Osteocyte (in vitro differentiated cells): ENCODE results near the gene WAS. TPM values are rescaled to one million over a fixed set of nuclear protein-coding genes. Genes with fewer than 3 reads are reported as not detected.

Source experiments
- DNase-seq: peaks from one replicate; pipeline ENCODE4 v3.0.0; 2021; ENCODE audit warnings: mixed read lengths; ENCODE audit not compliant: unreplicated experiment; ENCODE audit errors: extremely low spot score
- H3K27ac Mint-ChIP-seq: one replicate; pipeline ENCODE4 v1.8.0; 2021; ENCODE audit warnings: mild to moderate bottlenecking, mixed read lengths; ENCODE audit not compliant: unreplicated experiment
- H3K27me3 Mint-ChIP-seq: one replicate; pipeline ENCODE4 v1.8.0; 2021; ENCODE audit warnings: mixed read lengths; ENCODE audit not compliant: unreplicated experiment
- H3K36me3 Mint-ChIP-seq: one replicate; pipeline ENCODE4 v1.8.0; 2021; ENCODE audit warnings: mixed read lengths; ENCODE audit not compliant: unreplicated experiment
- H3K4me1 Mint-ChIP-seq: one replicate; pipeline ENCODE4 v1.8.0; 2021; ENCODE audit warnings: mixed read lengths; ENCODE audit not compliant: unreplicated experiment
- H3K4me3 Mint-ChIP-seq: one replicate; pipeline ENCODE4 v1.8.0; 2021; ENCODE audit warnings: mild to moderate bottlenecking, moderate library complexity, mixed read lengths; ENCODE audit not compliant: unreplicated experiment
- H3K9me3 Mint-ChIP-seq: one replicate; pipeline ENCODE4 v1.8.0; 2021; ENCODE audit warnings: mixed read lengths; ENCODE audit not compliant: unreplicated experiment
- total RNA-seq: library from RNA; stranded (reverse); gene quantifications from 2 replicates; pipeline ENCODE4 v1.2.1, GENCODE V29; 2021
- TF ChIP-seq, protein P1 (sequence below): fragments of 200-600 bp; sonication (generic); IDR thresholded peaks from 2 replicates; pipeline ENCODE4 v1.5.0; 2021; ENCODE audit warnings: antibody characterized with exemption, mild to moderate bottlenecking, moderate library complexity

Gene WAS
- total RNA-seq, 1 donor from 2014 or later: 0.19 TPM

- DNase-seq: no peak
- Mint-ChIP-seq H3K27me3 (no peaks in the 10 kb centered on the region), H3K36me3 (peaks cover 2% of the 10 kb centered on the region), H3K9me3 (no peaks in the 10 kb centered on the region), H3K4me3 (no peak overlapping the region), H3K27ac (no peak overlapping the region), H3K4me1 (no peaks in the 10 kb centered on the region)
- TF ChIP-seq, protein P1, sequence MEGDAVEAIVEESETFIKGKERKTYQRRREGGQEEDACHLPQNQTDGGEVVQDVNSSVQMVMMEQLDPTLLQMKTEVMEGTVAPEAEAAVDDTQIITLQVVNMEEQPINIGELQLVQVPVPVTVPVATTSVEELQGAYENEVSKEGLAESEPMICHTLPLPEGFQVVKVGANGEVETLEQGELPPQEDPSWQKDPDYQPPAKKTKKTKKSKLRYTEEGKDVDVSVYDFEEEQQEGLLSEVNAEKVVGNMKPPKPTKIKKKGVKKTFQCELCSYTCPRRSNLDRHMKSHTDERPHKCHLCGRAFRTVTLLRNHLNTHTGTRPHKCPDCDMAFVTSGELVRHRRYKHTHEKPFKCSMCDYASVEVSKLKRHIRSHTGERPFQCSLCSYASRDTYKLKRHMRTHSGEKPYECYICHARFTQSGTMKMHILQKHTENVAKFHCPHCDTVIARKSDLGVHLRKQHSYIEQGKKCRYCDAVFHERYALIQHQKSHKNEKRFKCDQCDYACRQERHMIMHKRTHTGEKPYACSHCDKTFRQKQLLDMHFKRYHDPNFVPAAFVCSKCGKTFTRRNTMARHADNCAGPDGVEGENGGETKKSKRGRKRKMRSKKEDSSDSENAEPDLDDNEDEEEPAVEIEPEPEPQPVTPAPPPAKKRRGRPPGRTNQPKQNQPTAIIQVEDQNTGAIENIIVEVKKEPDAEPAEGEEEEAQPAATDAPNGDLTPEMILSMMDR: no peak
Measured at GRCh38 chrX:48703642-48704481, 20.3 kb downstream of the WAS start.

- H3K27ac Mint-ChIP-seq: no peak overlapping the region
- H3K36me3 Mint-ChIP-seq: no peaks in the 10 kb centered on the region
- H3K4me1 Mint-ChIP-seq: no peaks in the 10 kb centered on the region
- H3K4me3 Mint-ChIP-seq: no peak overlapping the region
- DNase-seq: no peak
- H3K27me3 Mint-ChIP-seq: no peaks in the 10 kb centered on the region
- TF ChIP-seq, protein P1: no peak
- H3K9me3 Mint-ChIP-seq: no peaks in the 10 kb centered on the region
Measured at GRCh38 chrX:48705871-48706270, 22.3 kb downstream of the WAS start.

GRCh38 chrX:48709522-48710112, 26.0 kb downstream of the WAS start:
- no peaks in the 10 kb centered on the region for H3K36me3 Mint-ChIP-seq
- no peak overlapping the region for H3K27ac Mint-ChIP-seq
- no peak overlapping the region for H3K4me3 Mint-ChIP-seq
- no peaks in the 10 kb centered on the region for H3K27me3 Mint-ChIP-seq
- no peak for DNase-seq
- peaks cover 1% of the 10 kb centered on the region for H3K4me1 Mint-ChIP-seq
- TF ChIP-seq, protein P1: no peak
- peaks cover 4% of the 10 kb centered on the region for H3K9me3 Mint-ChIP-seq

DNA sequence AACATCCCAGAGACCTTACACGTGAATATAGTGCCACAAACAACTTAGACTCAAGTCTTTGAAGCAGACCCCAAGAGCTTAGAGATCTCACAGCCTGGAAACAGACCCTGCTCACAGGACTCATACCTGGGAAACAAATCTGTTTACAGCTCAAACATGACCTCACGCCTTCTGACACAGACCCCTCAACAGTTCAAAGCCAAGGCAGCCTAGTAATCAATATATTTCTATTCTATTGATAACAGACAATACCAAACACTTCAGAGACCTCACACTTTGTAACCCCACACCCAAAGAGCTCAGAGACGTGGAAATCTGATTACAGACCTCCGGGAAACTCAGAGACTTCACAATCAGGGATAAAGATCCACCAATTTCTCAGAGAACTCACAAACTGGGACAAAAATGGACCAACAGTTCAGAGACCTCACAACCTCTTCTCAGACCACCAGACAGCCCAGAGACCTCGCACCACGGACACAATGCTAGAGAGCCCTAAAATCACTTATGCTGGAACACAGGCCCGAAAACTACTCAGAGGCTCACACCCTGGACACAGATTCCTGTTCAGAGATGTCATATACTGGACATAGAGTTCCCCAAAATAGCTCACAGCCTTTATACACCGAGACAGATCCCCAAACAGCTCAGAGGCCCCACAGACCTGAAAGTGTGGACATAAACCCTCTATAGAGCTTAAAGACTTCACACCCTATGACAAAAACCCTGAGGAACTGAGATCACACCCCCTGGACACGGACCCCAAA, 27.7 kb downstream of the WAS start:
- no peak for DNase-seq
- Mint-ChIP-seq H3K27me3 (no peaks in the 10 kb centered on the region), H3K36me3 (no peaks in the 10 kb centered on the region), H3K4me1 (peaks cover 12% of the 10 kb centered on the region), H3K9me3 (peaks cover 4% of the 10 kb centered on the region), H3K4me3 (no peak overlapping the region), H3K27ac (no peak overlapping the region)
- TF ChIP-seq, protein P1: no peak
